Neural crest cell (in vitro differentiated cells): Measurements from ENCODE around the gene FAM240A. TPM values are rescaled to one million over a fixed set of nuclear protein-coding genes. Genes with fewer than 3 reads are reported as not detected.

Experiments used
- DNase-seq: peaks from one replicate; pipeline ENCODE4 v3.0.0; 2021; ENCODE audit warnings: low read depth, mixed read lengths, low spot score
- H3K27ac Mint-ChIP-seq: one replicate; pipeline ENCODE4 v1.8.0; 2021; ENCODE audit warnings: mild to moderate bottlenecking, mixed read lengths; ENCODE audit not compliant: unreplicated experiment
- H3K27me3 Mint-ChIP-seq: 2 replicates; pipeline ENCODE4 v1.8.0; 2021; ENCODE audit warnings: low read depth, mild to moderate bottlenecking, mixed read lengths
- H3K36me3 Mint-ChIP-seq: 2 replicates; pipeline ENCODE4 v1.8.0; 2021; ENCODE audit warnings: low read depth, mild to moderate bottlenecking, mixed read lengths
- H3K4me1 Mint-ChIP-seq: 2 replicates; pipeline ENCODE4 v1.8.0; 2021; ENCODE audit warnings: mixed read lengths
- H3K4me3 Mint-ChIP-seq: one replicate; pipeline ENCODE4 v1.8.0; 2021; ENCODE audit warnings: mild to moderate bottlenecking, mixed read lengths
- H3K9me3 Mint-ChIP-seq: 2 replicates; pipeline ENCODE4 v1.8.0; 2021; ENCODE audit warnings: mixed read lengths
- total RNA-seq: library from RNA; stranded (reverse); gene quantifications from 2 replicates; pipeline ENCODE4 v1.2.1, GENCODE V29; 2021
- TF ChIP-seq, protein P1 (sequence below): fragments of 200-600 bp; sonication (generic); conservative IDR thresholded peaks from 2 replicates; pipeline ENCODE4 v1.5.0; 2021; ENCODE audit warnings: antibody characterized with exemption, mild to moderate bottlenecking

The FAM240A gene
- total RNA-seq, 1 donor from 2014 or later, result not detected

GRCh38 chr3:46661776-46662766 lies 49.7 kb downstream of the FAM240A start:
- DNase-seq, result no peak
- peaks cover 35% of the 10 kb centered on the region for H3K4me1 Mint-ChIP-seq
- H3K27me3 Mint-ChIP-seq, result no peaks in the 10 kb centered on the region
- no peak overlapping the region for H3K27ac Mint-ChIP-seq
- no peaks in the 10 kb centered on the region for H3K36me3 Mint-ChIP-seq
- TF ChIP-seq, protein P1, sequence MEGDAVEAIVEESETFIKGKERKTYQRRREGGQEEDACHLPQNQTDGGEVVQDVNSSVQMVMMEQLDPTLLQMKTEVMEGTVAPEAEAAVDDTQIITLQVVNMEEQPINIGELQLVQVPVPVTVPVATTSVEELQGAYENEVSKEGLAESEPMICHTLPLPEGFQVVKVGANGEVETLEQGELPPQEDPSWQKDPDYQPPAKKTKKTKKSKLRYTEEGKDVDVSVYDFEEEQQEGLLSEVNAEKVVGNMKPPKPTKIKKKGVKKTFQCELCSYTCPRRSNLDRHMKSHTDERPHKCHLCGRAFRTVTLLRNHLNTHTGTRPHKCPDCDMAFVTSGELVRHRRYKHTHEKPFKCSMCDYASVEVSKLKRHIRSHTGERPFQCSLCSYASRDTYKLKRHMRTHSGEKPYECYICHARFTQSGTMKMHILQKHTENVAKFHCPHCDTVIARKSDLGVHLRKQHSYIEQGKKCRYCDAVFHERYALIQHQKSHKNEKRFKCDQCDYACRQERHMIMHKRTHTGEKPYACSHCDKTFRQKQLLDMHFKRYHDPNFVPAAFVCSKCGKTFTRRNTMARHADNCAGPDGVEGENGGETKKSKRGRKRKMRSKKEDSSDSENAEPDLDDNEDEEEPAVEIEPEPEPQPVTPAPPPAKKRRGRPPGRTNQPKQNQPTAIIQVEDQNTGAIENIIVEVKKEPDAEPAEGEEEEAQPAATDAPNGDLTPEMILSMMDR, result no peak
- H3K9me3 Mint-ChIP-seq, result no peaks in the 10 kb centered on the region
- no peak overlapping the region for H3K4me3 Mint-ChIP-seq

GRCh38 chr3:46662771-46663551 lies 50.6 kb downstream of the FAM240A start:
- no peaks in the 10 kb centered on the region for H3K36me3 Mint-ChIP-seq
- no peak for DNase-seq
- peaks cover 35% of the 10 kb centered on the region for H3K4me1 Mint-ChIP-seq
- no peak overlapping the region for H3K27ac Mint-ChIP-seq
- H3K27me3 Mint-ChIP-seq, result no peaks in the 10 kb centered on the region
- no peaks in the 10 kb centered on the region for H3K9me3 Mint-ChIP-seq
- no peak overlapping the region for H3K4me3 Mint-ChIP-seq
- TF ChIP-seq, protein P1, result no peak

DNA sequence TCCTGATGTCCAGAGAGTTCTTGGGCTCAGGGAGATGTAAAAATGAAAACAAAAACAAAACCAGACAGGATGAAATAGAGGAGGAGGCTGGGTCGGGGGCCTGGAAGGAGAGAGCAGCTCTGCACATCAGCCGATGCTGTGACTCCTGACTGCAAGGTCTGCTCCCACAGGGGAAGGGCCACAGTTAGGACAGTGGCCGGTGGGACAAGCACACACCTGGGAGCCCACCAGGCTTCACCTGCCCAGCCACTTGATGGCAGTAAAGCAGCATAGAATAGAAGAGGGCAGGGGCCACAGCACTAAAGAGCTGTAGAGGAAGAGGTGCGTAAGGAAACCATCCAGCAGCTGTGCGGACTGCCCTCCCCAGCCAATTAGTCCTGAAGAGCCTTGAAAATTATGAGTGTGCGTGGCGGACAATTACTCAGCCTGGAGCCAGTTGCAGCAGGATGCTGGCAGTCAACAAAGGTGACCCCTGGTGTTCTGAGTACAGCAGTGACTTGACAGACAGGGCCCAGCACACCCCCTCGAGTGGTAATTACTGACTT lies 51.3 kb downstream of the FAM240A start:
- TF ChIP-seq, protein P1, result no peak
- no peak overlapping the region for H3K27ac Mint-ChIP-seq
- no peaks in the 10 kb centered on the region for H3K9me3 Mint-ChIP-seq
- H3K4me1 Mint-ChIP-seq, result peaks cover 35% of the 10 kb centered on the region
- no peaks in the 10 kb centered on the region for H3K36me3 Mint-ChIP-seq
- no peaks in the 10 kb centered on the region for H3K27me3 Mint-ChIP-seq
- no peak overlapping the region for H3K4me3 Mint-ChIP-seq
- DNase-seq, result no peak

- DNase-seq, result no peak
- no peaks in the 10 kb centered on the region for H3K9me3 Mint-ChIP-seq
- H3K4me1 Mint-ChIP-seq, result peaks cover 29% of the 10 kb centered on the region
- H3K4me3 Mint-ChIP-seq, result no peak overlapping the region
- no peaks in the 10 kb centered on the region for H3K27me3 Mint-ChIP-seq
- no peak overlapping the region for H3K27ac Mint-ChIP-seq
- TF ChIP-seq, protein P1, result no peak
- H3K36me3 Mint-ChIP-seq, result no peaks in the 10 kb centered on the region
Observed at GRCh38 chr3:46664188-46664970, 52.1 kb downstream of the FAM240A start.
